ENCODE results near the gene MCC. TPM values are rescaled to one million over a fixed set of nuclear protein-coding genes. Genes with fewer than 3 reads are reported as not detected.

MCC gene
- total RNA-seq, 1 experiment from 2014 or later, result 23.5 TPM

DNA sequence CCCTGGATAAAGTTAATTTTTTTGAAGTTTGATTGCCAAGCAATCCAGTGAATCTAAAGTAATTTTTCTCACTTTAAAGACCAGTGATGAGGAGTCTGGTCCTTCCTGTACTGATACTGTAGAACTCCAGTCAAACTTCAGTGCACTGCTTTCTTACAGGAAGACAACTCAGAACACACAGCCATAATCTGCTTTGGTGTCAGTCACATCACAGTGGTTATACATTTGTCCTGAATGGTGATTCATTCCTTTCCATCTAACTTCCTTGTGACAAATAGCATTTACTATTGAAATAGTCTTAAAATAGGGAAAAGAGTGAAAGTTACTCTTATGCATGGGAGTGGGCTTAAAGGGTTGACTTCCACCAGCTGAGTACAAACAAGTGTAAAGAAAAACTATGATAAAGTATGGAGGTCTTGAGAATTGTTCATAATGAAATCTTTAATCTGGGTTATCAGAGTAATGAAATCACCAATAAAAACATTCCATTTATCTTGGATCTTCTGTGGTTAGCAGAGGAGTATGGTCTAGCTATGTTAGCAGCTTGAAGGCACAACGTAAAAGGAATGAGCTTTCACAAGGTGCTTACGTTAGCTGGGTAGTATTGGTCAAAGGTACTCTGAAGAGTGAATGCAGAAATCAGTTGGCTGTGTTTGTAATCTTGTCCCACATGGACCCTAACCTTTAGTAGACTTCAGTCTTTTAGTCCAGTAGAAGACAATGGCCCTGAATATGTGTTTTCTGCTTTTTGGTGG lies 470.2 kb downstream of the MCC start (continued):
- TF ChIP-seq, protein P1, sequence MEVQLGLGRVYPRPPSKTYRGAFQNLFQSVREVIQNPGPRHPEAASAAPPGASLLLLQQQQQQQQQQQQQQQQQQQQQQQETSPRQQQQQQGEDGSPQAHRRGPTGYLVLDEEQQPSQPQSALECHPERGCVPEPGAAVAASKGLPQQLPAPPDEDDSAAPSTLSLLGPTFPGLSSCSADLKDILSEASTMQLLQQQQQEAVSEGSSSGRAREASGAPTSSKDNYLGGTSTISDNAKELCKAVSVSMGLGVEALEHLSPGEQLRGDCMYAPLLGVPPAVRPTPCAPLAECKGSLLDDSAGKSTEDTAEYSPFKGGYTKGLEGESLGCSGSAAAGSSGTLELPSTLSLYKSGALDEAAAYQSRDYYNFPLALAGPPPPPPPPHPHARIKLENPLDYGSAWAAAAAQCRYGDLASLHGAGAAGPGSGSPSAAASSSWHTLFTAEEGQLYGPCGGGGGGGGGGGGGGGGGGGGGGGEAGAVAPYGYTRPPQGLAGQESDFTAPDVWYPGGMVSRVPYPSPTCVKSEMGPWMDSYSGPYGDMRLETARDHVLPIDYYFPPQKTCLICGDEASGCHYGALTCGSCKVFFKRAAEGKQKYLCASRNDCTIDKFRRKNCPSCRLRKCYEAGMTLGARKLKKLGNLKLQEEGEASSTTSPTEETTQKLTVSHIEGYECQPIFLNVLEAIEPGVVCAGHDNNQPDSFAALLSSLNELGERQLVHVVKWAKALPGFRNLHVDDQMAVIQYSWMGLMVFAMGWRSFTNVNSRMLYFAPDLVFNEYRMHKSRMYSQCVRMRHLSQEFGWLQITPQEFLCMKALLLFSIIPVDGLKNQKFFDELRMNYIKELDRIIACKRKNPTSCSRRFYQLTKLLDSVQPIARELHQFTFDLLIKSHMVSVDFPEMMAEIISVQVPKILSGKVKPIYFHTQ (CRISPR knock-in tag; IDR thresholded peaks at IDR 0.05), result no peak
- TF ChIP-seq, protein P2, sequence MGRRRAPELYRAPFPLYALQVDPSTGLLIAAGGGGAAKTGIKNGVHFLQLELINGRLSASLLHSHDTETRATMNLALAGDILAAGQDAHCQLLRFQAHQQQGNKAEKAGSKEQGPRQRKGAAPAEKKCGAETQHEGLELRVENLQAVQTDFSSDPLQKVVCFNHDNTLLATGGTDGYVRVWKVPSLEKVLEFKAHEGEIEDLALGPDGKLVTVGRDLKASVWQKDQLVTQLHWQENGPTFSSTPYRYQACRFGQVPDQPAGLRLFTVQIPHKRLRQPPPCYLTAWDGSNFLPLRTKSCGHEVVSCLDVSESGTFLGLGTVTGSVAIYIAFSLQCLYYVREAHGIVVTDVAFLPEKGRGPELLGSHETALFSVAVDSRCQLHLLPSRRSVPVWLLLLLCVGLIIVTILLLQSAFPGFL (CRISPR knock-in tag; IDR thresholded peaks at IDR 0.05; ENCODE audit: borderline replicate concordance), result no peak
- TF ChIP-seq ETV6 (CRISPR knock-in tag; IDR thresholded peaks at IDR 0.05) (no peak), TEAD4 (CRISPR knock-in tag; IDR thresholded peaks at IDR 0.05) (no peak), TEAD1 (CRISPR knock-in tag; IDR thresholded peaks at IDR 0.05) (no peak), CREM (CRISPR knock-in tag; IDR thresholded peaks at IDR 0.05) (no peak), NFATC4 (CRISPR knock-in tag; IDR thresholded peaks at IDR 0.05) (no peak), EMX1 (CRISPR knock-in tag; IDR thresholded peaks at IDR 0.05) (no peak), CBFB (CRISPR knock-in tag; IDR thresholded peaks at IDR 0.05; ENCODE audit: low read depth) (no peak), ZNF138 (CRISPR knock-in tag; conservative IDR thresholded peaks at IDR 0.05) (no peak)
- TF ChIP-seq, protein P3, sequence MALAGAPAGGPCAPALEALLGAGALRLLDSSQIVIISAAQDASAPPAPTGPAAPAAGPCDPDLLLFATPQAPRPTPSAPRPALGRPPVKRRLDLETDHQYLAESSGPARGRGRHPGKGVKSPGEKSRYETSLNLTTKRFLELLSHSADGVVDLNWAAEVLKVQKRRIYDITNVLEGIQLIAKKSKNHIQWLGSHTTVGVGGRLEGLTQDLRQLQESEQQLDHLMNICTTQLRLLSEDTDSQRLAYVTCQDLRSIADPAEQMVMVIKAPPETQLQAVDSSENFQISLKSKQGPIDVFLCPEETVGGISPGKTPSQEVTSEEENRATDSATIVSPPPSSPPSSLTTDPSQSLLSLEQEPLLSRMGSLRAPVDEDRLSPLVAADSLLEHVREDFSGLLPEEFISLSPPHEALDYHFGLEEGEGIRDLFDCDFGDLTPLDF (CRISPR knock-in tag; IDR thresholded peaks at IDR 0.05), result no peak
- TF ChIP-seq, protein P4, sequence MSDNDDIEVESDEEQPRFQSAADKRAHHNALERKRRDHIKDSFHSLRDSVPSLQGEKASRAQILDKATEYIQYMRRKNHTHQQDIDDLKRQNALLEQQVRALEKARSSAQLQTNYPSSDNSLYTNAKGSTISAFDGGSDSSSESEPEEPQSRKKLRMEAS (CRISPR knock-in tag; IDR thresholded peaks at IDR 0.05), result no peak
- TF ChIP-seq, protein P5, sequence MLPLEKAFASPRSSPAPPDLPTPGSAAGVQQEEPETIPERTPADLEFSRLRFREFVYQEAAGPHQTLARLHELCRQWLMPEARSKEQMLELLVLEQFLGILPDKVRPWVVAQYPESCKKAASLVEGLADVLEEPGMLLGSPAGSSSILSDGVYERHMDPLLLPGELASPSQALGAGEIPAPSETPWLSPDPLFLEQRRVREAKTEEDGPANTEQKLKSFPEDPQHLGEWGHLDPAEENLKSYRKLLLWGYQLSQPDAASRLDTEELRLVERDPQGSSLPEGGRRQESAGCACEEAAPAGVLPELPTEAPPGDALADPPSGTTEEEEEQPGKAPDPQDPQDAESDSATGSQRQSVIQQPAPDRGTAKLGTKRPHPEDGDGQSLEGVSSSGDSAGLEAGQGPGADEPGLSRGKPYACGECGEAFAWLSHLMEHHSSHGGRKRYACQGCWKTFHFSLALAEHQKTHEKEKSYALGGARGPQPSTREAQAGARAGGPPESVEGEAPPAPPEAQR (CRISPR knock-in tag; IDR thresholded peaks at IDR 0.05), result no peak

DNA sequence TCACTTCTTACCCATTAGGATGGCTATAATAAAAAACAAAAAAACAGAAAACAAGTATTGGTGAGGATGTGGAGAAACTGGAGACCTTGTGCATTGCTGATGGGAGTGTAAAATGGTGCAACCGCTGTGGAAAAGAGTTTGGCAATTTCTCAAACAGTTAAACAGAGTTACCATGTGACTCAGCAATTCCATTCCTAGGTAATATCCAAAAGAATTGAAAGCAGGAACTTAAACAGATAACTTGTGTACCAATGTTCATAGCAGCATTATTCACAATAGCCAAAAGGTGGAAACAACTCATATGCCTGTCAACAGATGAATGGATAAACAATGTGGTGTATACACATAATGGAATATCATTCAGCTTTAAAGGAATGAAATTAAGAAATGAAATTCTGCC lies 482.8 kb downstream of the MCC start:
- Mint-ChIP-seq H3K4me3 (no peak overlapping the region), H3K27me3 (ENCODE audit: low read depth) (no peaks in the 10 kb centered on the region), H3K9me3 (no peaks in the 10 kb centered on the region), H3K27ac (no peak overlapping the region), H3K36me3 (peaks cover 73% of the 10 kb centered on the region), H3K4me1 (no peaks in the 10 kb centered on the region)
- POLR2A ChIA-PET, result no interaction called here
- no peak for DNase-seq (ENCODE audit: low spot score)
- CTCF ChIA-PET, result interaction anchor here (0.7 kb wide), 1 partner anchor 17 kb away, joined by 5 read pairs; no protein-coding TSS in a partner anchor
- ATAC-seq, result no peak
- TF ChIP-seq MXD4 (CRISPR knock-in tag; IDR thresholded peaks at IDR 0.05; ENCODE audit: borderline replicate concordance) (no peak), CBFB (CRISPR knock-in tag; IDR thresholded peaks at IDR 0.05; ENCODE audit: low read depth) (no peak), SMAD3 (CRISPR knock-in tag; IDR thresholded peaks at IDR 0.05; ENCODE audit: borderline replicate concordance) (no peak), RELA (CRISPR knock-in tag; IDR thresholded peaks at IDR 0.05; ENCODE audit: borderline replicate concordance) (no peak), RORB (CRISPR knock-in tag; IDR thresholded peaks at IDR 0.05) (no peak), OVOL2 (CRISPR knock-in tag; IDR thresholded peaks at IDR 0.05; ENCODE audit: borderline replicate concordance) (no peak), ZNF121 (CRISPR knock-in tag; IDR thresholded peaks at IDR 0.05) (no peak), ELF4 (CRISPR knock-in tag; IDR thresholded peaks at IDR 0.05; ENCODE audit: low read depth) (no peak), NFYB (CRISPR knock-in tag; conservative IDR thresholded peaks at IDR 0.05; ENCODE audit: low read depth) (no peak)
- TF ChIP-seq, protein P6, sequence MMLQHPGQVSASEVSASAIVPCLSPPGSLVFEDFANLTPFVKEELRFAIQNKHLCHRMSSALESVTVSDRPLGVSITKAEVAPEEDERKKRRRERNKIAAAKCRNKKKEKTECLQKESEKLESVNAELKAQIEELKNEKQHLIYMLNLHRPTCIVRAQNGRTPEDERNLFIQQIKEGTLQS (CRISPR knock-in tag; conservative IDR thresholded peaks at IDR 0.05), result no peak
- TF ChIP-seq, protein P7, sequence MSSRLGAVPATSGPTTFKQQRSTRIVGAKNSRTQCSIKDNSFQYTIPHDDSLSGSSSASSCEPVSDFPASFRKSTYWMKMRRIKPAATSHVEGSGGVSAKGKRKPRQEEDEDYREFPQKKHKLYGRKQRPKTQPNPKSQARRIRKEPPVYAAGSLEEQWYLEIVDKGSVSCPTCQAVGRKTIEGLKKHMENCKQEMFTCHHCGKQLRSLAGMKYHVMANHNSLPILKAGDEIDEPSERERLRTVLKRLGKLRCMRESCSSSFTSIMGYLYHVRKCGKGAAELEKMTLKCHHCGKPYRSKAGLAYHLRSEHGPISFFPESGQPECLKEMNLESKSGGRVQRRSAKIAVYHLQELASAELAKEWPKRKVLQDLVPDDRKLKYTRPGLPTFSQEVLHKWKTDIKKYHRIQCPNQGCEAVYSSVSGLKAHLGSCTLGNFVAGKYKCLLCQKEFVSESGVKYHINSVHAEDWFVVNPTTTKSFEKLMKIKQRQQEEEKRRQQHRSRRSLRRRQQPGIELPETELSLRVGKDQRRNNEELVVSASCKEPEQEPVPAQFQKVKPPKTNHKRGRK (CRISPR knock-in tag; IDR thresholded peaks at IDR 0.05; ENCODE audit: borderline replicate concordance), result no peak
- TF ChIP-seq, protein P5 (CRISPR knock-in tag; IDR thresholded peaks at IDR 0.05), result no peak
- TF ChIP-seq, protein P8, sequence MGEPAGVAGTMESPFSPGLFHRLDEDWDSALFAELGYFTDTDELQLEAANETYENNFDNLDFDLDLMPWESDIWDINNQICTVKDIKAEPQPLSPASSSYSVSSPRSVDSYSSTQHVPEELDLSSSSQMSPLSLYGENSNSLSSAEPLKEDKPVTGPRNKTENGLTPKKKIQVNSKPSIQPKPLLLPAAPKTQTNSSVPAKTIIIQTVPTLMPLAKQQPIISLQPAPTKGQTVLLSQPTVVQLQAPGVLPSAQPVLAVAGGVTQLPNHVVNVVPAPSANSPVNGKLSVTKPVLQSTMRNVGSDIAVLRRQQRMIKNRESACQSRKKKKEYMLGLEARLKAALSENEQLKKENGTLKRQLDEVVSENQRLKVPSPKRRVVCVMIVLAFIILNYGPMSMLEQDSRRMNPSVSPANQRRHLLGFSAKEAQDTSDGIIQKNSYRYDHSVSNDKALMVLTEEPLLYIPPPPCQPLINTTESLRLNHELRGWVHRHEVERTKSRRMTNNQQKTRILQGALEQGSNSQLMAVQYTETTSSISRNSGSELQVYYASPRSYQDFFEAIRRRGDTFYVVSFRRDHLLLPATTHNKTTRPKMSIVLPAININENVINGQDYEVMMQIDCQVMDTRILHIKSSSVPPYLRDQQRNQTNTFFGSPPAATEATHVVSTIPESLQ (CRISPR knock-in tag; IDR thresholded peaks at IDR 0.05), result no peak
